Adipose tissue (tissue), 3 donors: ENCODE measurements around the gene CYGB. TPM values are rescaled to one million over a fixed set of nuclear protein-coding genes. Genes with fewer than 3 reads are reported as not detected.
A peak's percentile ranks its signal among the peaks of the same experiment; 100 is the strongest.
"Not testable (repeated sequence)": the region's sequence is repeated elsewhere in the genome, so short reads cannot be mapped to it uniquely, and the experiment has no call there.

Experiments
- H3K27ac ChIP-seq: one replicate; pipeline ENCODE4 v1.5.1; 2013; ENCODE audit warnings: low read depth, low read length
- WGBS, 3 donors: extraction: QIAGEN DNeasy Blood & Tissue Kit; methylation state at CpG; one replicate each; pipeline ENCODE4 v1.1.7; 2013; 5-methylcytosine and 5-hydroxymethylcytosine counted together
- polyA plus RNA-seq, 3 donors: library from polyadenylated mRNA; stranded (reverse); fragments of 200-250 nt; gene quantifications; one replicate each; pipeline ENCODE4 v1.2.3, GENCODE V29; 2013
- donor health status: healthy with polysubstance abuse.
- donor health status: Bipolar disorder and iron deficiency.
- donor health status: healthy.

The CYGB gene
- polyA plus RNA-seq, 3 donors: 8.4 to 77.6 (median 54.4) TPM

DNA sequence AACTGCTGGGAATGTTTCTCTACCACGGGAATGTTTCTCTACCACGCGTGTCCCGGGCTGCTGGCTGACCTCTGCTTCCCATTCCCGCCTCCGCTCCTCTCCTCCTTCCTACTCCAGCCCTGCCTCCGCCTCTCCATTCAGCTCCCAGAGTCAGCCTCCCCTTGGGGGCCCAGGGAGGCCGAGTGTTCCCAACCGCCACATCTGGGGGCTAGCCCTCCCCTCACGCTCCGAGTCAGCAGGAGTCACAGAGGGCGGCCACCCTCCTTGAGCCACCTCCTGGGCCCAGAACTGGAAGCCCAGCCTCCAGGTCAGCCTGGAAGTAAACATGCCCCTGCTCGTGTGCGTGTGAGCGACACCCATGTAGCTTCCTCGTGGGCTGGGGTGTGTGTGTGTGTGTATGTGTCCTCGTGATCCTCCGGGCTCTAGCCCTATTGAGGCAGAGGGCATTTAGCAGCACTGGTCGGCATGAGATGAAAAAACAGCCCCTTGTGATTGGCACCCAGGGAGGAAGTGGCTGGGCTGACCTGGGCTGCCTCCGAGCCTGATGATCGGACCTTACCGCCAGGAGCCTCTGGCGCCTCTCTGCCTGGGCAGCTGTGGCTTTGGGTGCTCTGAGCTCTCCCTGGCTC is 7.3 kb downstream of the CYGB start:
- H3K27ac ChIP-seq: peak overlapping the region; percentile 80
- WGBS, 3 donors: 42 to 67% (median 44%) methylated on average over 21 to 23 of the region's 23 CpGs

DNA sequence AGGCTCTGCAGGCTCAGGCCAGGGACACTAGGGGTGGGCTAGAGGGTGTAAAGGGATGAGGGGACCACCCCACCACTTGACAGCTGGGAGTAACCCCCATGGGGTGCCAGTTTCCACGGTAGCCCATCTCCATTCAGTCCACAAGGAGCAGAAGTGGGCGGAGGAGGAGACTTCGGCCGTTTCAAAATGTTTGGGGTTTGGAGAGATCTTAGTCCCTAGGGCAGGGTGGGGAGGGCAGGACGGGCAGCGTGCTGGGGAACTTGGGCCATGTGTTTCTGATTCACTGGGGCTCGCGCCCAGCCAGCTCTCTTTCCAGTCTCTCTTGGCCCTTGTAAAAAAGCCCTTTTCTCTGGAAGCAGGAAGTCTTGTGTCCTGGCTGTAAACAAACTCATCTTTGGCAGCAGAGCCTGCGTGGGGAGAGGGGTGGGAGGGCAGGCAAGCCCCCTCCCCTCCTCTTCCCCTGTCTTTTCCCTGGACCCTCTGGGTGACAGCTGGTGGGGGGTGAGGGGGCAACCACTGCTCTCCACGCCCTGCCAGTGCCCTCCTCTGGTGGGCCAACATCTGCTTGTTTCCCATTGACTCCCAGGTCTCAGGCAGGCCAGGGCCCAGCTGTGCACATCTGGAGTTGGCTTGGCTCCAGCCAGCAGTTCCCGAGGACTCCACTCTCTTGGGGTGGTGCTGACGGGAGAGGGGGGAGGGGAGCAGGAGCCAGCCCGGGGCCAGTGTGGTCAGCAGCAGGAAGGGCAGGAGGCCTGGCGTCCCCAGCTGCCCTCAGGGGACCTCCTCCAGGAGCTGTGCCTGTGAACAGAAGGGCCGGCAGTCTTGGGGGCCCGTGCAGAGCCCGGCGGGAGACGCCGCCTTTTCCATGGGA is 8.1 kb downstream of the CYGB start:
- H3K27ac ChIP-seq: peak overlapping the region; percentile 80
- 24 to 43% (median 27%) methylated on average over 19 to 20 of the region's 20 CpGs for WGBS, 3 donors

DNA sequence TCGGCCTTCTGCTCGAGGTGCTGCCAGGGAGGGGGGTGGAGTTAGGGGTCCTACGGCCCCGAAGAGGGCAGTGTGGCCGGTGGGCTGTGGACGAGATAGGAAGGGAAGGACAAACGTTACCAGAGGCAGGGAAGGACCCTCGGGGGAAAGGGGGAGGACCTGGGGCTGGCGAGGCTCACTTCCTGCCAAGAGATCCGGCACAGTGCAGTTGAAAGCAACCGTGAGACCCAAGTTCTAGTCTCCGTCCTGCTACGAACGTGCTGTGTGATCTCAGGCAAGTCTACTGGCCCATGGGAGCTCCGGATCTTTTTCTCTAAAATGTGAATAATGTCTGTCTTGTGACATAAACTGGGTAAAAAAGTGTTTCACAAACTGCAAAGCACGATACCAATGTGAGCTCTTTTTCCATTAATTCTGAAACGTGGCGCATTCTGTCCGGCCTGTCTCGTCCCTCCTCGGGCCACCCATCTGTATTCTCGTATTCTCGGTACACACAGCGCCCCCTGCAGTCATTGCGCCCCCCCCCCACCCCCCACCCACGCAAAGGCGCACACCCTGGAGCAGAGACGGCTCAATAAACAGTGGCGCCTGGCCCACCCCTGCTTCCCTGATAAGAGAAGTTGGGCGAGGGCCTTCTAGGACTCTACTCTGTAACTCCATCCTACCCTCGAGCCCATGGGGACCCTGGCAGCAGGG is 8.8 kb downstream of the CYGB start:
- 38 to 59% (median 39%) methylated on average over 31 of the region's 31 CpGs for WGBS, 3 donors
- H3K27ac ChIP-seq: peak overlapping the region; percentile 79

DNA sequence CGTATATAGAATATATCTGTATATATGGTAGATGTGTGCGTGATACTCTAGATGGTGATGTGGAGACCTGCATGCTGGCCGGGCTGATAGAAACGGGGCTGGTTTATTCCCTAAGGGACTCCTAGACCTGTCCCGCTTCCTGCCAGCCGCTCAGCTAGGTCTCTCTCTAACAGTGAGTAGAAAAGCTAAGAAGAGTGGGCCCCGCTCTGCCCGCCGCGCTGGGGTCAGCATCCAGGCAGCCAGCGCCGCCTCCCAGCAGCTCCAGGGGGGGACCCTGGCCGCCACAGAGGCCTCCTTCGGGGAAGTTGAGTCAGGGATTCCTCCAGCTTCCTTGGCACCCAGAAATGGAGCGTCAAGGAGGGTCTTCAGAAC is 9.4 kb downstream of the CYGB start:
- peak overlapping the region; percentile 79 for H3K27ac ChIP-seq
- 49 to 73% (median 61%) methylated on average over 15 of the region's 15 CpGs for WGBS, 3 donors

DNA sequence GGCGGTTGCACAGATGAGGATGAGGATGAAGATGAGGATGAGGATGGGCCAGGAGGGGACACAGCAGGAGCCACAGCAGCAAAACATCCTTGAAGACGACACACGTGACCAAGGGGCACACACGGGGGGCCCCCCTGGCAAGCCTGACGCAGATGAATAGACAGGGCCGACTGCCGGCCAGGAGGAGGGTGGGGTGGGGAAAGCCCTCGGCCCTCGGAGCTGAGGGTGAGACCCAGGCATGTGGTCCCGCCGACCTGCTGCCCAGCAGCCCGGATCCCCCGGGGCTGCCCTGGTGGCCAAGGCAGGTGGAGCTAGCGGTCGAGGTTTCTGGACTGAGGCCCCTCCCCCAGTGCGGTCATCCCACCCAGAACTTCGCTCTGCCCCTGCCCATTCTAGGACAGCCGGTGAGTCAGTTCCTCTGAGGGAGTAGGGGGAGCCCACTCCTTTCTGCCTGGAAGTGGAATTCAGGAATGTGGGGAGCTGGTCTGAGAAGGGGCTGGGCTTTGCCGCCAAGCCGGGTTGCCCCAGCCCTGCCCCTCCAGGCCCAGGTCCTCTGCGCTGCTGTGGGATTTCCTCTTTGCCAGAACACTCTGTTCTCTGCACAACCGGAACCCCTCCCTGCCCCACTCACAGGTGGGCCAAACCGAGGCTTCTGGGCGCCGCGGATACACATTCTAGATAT is 9.9 kb downstream of the CYGB start:
- 14 to 38% (median 18%) methylated on average over 26 of the region's 26 CpGs for WGBS, 3 donors
- no peak overlapping the region for H3K27ac ChIP-seq

DNA sequence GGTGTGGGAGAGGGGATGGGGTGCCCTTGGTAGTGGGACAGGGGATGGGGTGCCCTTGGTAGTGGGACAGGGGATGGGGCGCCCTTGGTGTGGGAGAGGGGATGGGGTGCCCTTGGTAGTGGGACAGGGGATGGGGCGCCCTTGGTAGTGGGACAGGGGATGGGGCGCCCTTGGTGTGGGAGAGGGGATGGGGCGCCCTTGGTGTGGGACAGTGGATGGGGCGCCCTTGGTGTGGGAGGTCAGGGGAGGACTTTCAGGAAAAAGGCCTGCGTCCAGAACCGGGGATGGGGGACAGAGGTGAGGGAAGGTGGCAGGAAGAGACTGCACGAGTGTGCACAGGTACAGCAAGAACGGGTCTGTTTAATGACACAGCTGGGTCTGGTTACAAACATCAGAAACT is 10.5 kb downstream of the CYGB start:
- H3K27ac ChIP-seq: not testable (repeated sequence)
- WGBS, 3 donors: 50 to 70% (median 61%) methylated on average over 6 to 9 of the region's 9 CpGs

DNA sequence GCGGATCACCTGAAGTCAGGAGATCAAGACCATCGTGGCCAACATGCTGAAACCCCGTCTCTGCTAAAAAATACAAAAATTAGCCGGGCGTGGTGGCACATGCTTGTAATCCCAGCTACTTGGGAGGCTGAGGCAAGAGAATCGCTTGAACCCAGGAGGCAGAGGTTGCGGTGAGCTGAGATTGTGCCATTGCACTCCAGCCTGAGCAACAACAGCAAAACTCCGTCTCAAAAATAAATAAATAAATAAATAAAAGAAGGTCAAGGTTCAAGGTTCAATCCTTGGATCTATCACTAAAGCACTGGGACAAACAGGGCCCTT is 12.0 kb downstream of the CYGB start:
- H3K27ac ChIP-seq: not testable (repeated sequence)
- WGBS, 3 donors: 81 to 87% (median 83%) methylated on average over 8 of the region's 8 CpGs

DNA sequence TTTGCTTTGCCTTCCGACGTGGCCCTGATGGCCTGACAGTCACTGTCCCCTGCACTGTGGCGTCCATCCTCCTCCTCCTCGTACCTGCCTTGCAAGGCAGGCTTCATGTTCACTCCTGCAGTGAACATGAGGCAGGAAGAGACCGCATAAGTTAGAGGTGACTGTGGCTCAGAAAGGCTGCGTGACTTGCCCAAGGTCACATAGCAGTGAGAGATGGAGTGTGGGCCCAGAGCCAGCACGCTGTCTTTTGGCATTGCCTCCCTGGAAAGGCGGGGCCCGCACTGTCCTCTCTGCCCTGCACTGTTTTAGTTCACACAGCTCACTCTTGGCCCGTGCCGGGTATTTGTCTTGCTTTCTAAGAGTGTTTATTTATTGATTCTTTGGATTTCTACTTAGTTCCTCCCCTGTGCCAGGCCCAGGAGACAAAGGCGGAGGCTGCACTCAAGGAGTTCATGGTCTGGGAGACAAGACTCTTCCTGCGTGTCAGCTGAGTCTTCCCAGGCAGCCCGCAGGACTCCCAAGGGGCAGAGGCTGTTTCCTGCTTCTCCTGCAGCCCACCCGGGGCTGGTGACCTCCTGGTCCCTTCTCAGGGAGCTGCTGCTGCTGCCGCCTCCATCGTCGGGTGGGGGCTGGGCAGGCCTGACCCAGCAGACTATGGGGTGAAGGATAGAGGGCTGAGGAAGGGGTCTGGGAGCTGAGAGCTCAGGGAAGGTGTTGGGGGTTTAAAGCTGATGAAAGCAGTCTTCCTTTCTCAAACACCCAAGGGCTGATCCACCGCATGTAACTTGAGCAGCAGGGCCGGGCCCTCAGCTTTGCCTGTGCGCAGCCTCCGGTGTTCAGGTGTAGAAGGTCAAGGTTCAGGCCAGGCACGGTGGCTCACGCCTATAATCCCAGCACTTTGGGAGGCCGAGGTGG is 12.7 kb downstream of the CYGB start:
- 24 to 60% (median 53%) methylated on average over 22 to 25 of the region's 25 CpGs for WGBS, 3 donors
- no peak overlapping the region for H3K27ac ChIP-seq

DNA sequence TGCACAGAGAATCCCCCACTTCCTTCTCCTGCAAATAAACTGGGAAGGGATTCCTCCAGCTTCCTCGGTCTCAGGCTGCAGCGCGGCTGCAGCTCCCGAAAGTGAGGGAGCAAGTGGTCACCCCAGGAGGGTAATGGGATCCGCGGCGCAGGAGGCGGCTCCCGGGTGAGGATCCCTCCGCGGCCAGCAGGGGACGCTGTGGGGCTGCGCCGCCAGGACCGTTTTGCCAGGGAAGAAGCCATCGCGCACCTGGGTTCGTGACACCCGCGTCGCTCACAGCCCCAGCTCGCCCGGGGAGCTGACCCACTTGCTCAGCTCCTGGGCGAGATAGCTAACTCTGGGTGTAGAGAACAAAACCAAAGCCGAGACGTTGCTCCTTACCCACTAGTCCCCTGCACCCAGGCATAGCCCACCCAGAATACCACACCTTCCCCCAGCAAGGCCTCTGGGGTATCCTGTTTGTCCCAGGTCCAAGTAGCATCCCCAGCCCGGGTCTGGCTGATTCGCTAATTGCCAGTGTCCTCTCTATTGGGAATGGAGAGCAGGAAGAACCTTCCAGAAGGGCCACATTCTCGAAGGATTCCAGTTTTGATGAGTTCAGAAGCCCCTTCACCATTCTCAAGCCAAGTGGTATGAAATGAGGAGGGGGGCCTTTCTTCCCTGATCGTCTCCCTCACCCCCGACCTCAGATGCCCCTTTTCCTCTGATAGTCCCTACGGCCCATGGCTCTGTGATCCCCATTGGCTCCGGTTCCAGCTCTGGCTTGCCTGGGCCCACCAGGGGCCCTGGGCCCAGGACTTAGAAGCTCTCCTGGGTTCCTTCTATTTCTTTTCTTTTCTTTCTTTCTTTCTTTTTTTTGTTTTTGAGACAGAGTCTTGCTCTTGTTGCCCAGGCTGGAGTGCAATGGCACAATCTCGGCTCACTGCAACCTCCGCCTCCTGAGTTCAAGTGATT is 14.1 kb downstream of the CYGB start:
- H3K27ac ChIP-seq: no peak overlapping the region
- 19 to 23% (median 22%) methylated on average over 35 of the region's 35 CpGs for WGBS, 3 donors

DNA sequence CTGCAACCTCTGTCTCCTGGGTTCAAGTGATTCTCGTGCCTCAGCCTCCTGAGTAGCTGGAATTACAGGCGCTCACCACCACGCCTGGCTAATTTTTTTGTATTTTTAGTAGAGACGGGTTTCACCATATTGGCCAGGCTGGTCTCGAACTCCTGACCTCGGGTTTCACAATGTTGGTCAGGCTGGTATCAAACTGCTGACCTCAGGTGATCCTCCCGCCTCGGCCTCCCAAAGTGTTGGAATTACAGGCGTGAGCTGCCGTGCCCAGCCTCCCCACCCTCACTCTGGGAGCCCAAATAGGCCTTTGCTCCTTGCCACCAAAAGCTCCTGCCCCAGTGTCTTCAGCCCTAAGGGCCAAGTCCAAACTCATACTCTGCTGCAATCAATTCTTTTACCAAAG is 15.8 kb downstream of the CYGB start:
- 80 to 92% (median 84%) methylated on average over 10 of the region's 10 CpGs for WGBS, 3 donors
- H3K27ac ChIP-seq: not testable (repeated sequence)

DNA sequence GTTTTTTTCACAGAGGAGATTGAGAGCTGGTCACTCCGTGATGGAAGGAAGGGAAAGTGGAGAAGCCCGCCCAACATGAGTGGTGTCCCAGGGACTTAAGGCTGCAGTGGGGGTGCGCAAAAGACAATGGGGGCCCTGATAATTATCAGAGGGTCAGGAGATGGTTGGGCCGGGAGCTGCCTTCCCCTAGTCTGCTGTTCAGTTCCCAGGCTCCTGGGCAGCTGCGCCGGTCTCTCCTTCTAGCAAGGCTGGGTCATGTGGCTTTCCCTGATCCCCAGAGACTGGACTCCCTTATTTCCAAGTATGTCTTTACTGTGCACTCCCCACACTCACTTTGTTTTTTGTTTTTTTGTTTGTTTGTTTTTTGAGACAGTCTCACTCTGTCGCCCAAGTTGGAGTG is 16.2 kb downstream of the CYGB start:
- whole genome bisulfite sequencing, 3 donors: 82 to 91% (median 86%) methylated on average over 7 of the region's 7 CpGs
- no peak overlapping the region for H3K27ac ChIP-seq

DNA sequence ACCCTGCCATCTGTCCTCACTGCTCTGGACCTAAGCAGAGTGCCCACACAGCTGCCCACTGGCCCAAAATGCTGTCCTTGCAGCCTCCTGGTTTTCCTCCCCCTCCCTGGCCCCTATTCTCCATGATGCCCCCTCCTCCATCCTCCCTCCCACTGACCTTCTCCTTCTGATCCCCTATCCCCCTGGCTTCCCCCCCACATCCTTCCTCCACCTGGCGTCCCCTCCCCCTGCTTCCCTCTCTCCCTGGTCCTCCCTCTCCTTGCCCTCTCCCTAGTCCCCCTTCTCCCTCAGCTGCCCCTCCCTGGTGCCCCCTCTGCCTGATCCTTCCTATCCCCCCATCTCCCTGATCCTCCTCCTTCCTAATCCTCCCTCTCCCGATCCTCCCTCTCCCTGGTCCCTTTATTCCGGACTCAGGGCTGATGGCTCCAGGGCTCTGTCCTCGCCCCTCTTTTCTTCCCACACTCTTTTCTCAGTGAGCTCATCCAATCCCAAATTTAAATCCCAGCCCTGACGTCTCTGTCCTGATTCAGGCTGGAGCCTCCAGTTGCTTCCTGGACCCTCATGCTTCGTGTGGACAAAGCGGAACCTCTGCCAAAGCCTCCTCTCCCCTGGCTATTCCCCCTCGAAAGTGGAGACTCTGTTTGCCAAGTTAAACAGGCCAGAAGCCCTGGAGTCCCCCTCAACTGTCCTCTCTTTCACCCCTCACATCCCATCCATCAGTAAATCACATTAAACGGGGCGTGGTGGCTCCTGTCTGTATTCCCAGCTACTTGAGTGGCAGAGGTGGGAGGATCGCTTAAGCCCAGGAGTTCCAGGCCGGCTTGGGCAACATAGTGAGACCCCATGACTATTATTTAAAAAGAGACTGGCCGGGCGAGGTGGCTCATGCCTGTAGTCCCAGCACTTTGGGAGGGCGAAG is 18.2 kb downstream of the CYGB start:
- H3K27ac ChIP-seq: no peak overlapping the region
- WGBS, 3 donors: 66 to 70% (median 67%) methylated on average over 15 of the region's 15 CpGs

DNA sequence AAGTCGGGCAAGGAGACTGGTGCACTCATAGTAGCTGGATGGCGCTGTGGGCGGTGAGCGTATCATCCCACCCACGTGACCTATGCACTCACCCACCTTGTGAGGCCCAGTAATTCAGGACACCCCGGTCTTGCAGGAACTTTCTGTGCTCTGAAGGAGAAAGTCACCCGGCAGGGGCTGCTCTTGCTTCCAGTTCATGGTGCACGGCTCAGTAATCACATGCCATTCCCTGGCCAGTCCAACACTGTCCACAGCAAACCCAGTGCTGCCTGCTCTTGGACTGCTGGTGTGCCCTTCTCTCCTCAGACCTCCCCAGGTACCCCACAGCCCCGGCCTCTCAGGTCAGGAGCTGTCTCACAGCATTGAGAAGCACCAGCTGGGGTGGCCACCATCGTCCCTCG is 19.9 kb downstream of the CYGB start:
- WGBS, 3 donors: 91 to 96% (median 92%) methylated on average over 11 of the region's 11 CpGs

DNA sequence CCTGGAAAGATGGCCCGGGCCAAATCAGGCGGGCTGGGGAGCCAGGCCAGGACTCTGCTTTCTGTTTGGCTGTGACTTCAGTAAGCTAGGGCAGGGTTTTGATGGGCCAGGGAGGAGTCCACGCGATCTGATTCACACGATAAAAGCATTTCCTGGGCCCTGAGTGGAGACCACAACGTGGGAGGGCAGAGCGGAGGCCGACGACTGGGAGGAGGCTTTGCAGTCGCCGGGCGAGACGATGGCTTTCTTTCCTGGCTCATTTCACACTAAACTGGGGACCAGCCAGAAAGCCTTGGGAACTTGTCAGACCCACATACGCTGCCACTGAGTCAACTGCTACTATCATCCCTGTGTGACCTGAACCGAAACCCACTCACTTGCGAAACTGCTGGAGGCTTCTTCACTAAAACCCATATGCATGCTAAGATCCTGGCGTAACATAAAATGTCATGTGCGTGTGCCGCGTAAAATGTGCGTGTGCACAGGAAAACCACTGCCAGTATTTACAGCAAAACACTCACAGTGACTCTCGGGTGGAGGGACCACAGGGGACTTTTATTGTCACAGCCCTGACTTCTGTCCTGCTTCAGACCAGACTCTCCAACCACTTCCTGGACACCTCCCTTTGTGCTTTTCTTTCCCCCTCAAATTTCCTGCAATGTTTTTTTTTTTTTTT is 22.1 kb downstream of the CYGB start:
- no peak overlapping the region for H3K27ac ChIP-seq
- 14 to 64% (median 18%) methylated on average over 22 of the region's 22 CpGs for WGBS, 3 donors

More for the DNA sequence above, 19.9 kb downstream of the CYGB start:
- H3K27ac ChIP-seq: no peak overlapping the region

DNA sequence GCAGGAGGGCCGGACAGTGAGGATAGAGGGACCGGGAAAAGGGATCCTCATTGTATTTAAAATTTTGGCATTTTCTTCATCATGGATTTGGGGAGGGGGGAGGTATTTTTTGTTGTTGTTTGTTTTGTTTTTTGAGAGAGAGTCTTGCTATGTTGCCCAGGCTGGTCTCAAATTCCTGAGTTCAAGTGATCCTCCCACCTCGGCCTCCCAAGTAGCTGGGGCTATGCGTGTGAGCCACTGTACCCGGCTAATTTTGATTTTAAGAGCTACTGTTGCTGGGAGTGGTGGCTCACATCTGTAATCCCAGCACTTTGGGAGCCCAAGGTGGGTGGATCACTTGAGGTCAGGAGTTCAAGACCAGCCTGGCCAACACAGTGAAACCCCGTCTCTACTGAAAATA is 23.2 kb downstream of the CYGB start:
- WGBS, 3 donors: 96 to 98% (median 98%) methylated on average over 6 of the region's 6 CpGs
- H3K27ac ChIP-seq: not testable (repeated sequence)
